ENCODE measurements around the gene RGS7.

The RGS7 gene

GRCh38 chr1:240968864-240969263 is 388.1 kb downstream of the RGS7 start:
- no peak for DNase-seq

GRCh38 chr1:240967070-240967724 is 389.8 kb downstream of the RGS7 start:
- DNase-seq: no peak

DNA sequence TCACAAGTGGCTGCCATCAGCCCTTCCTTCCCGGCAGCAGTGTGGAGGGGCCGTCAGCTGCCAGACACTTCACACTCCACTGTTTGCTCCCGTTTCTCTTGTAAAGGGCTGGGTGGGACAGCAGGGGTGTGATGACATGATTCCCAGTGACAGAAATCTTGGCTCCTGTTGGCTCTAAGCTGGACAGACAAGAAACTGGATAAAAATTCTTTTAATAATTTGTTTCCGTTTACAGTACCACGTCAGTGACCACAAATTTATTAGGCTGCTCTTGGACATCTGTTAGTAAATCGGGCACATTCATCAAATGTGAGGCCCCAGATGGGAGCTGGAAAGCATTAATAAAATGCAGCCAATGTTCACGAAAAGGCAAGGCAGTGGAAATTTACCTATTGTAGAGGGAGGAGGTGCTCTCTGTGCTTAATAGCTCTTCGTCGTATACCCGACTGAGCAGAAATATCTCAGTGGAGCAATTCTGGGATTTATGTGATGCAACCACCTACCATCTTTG is 391.4 kb downstream of the RGS7 start:
- no peak for DNase-seq

DNA sequence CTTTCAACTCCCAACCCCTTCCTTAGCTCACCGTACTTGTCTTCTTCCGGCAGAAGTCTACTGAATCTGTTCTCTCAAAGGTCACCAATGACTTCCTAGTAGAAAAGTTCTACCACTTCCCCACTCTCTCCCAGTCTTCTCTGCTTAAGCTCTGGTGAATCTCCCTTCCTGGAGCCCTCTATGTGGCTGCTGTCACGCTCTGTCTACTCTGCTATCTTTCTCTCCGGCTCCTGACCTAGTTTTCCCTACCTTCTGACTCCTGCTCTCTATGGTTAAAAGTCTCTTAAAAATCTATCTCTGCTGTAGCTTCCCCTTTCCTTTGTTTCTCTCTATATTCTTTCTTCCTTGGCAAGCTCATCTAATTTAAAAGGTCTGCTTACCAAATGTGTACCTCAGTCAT is 394.9 kb downstream of the RGS7 start:
- no peak for DNase-seq

DNA sequence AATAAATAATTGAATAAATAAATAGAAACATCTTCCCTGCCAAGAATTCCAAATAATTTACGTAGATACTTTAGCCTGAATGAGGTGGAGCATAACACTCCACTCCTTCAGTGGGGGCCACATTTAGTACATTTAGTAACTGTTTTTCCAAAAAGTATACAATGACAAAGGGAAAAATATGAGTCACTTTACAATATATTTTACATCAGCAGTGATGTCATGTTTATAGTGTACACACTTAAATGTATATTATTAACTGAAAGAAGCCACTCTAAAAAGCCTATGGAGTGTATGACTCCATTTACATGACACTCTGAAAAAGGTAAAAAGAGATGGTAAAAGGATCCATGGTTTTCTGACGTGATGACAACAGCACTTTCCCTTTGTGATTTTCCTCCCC is 400.6 kb downstream of the RGS7 start:
- no peak for DNase-seq

GRCh38 chr1:240956020-240956419 is 401.0 kb downstream of the RGS7 start:
- no peak for DNase-seq

- no peak for DNase-seq
These were observed 409.4 kb downstream of the RGS7 start for GRCh38 chr1:240947438-240948224.

GRCh38 chr1:240946926-240947325 is 410.1 kb downstream of the RGS7 start:
- no peak for DNase-seq

DNA sequence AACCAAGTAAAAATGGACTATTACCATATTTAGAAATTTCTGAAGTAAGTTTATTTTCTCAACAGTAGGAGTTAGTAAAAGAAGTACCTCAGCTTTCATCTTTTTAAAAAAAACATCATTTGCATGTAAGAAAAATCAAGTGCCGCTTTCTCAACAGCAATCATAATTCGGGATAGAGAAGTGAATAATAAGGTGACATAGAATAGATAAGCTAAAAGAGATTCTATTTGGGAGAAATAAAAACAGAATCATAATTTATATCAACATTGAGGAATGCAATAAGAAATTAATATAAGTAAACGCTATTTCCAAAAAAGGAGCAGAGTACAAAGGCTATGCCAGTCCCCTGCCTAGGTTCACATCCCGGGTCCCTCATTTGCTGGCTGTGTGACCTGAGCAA is 414.1 kb downstream of the RGS7 start:
- DNase-seq: no peak

DNA sequence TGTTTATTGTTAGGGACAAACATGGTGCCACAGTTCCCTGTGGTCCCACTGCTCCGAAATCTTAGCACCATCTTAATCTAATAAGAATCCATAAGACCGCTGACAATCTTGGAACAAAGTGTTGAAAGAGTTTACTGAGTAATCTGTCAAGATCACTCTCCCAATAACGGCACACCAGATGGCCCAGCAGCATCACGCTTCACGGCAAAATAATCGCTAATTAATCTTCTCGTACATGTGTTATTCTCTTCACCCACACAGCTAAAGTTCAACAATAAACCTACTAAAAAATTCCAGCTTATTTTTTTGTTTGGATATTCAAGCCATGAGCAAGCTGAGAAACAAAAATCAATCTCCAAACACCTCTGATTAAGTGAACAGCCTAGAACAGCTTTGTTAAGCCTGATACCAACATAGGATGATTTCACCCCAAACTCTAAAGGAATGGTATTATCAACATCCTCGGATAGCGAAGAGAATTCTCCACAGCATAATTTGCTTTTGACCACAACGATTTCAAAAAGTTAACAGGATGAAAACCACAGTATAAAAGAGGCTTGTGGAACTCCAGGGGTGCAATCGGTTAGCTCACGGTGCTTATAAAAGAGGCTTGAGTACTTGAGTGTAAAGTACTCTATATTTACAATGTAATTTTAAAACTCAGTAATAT is 415.2 kb downstream of the RGS7 start:
- no peak for DNase-seq

DNA sequence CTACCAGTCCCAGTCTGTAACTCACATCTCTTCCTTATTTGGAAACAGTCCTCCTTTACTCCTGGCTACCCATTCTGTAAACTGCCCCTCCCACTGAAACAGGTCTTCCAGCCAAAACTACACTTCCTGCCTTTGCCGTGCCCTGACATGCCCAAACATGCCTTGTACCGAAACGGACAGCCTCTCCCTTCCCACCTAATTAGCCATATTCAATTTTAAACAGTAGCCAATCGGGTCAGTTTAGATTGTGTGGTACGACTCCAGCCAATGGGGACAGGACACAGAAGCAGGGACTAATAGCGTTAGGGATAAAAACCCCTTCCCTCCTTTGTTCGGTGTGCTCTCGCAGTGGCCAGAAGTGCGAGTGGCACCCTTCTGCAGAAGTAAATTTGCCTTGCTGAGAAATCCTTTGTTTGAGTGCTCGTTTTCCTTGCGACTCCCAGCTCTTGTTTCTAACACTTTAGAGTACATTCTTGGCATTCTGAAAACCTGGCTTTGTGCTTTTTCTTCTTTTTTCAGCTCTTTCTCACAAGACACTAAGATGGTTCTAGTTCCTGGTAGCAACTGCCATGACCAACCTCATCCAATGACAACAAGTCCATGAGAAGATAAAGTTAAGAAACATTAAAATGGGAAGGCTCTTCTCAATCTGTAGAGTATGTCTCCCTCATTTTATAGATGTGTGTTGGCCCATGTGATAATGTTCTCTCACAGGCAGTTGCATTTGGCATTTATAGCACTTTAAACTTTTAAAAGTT is 419.9 kb downstream of the RGS7 start:
- DNase-seq: no peak

- no peak for DNase-seq
These were observed 421.1 kb downstream of the RGS7 start for GRCh38 chr1:240935920-240936319.

DNA sequence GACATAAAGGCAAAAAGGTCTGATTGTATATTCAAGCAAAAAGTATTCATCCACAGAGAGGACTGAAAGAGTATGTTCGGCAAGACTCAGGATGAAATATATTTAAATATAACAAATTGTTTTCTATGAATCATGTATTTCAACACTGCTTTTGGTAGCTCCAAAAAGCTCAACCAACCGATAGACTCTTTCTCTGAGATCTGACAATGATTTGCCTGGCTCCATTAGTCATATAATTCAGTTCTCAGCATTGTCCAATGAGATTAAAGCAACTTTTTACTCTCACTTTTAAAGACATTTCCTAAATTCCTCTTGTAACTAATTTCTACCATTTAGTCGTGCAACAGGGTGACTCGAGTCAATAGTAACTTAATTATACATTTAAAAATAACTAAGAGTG is 426.0 kb downstream of the RGS7 start:
- no peak for DNase-seq

GRCh38 chr1:240928265-240928664 is 428.7 kb downstream of the RGS7 start:
- DNase-seq: no peak

- no peak for DNase-seq
These were observed 429.2 kb downstream of the RGS7 start for GRCh38 chr1:240927821-240928220.

GRCh38 chr1:240925273-240925672 is 431.7 kb downstream of the RGS7 start:
- DNase-seq: no peak

- DNase-seq: no peak
These were observed 439.0 kb downstream of the RGS7 start for GRCh38 chr1:240917976-240918375.

DNA sequence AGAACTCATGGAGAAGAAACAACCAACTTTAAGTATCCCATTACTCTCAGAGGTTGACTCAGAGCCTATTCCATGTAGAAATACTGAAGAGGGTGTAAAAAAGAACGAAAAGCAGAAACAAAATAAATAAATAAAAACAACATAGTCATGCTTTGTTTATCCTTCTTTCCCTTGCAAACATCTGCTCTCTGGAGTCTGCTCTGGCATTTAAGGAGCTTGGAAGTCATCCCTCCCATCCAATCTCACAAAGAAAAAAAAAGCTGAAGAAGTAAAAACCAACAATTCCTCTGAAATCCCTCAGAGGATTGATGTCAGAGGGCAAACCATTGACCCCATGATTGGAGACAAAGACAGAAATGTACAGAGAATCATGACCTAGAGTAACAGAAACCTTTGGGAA is 442.5 kb downstream of the RGS7 start:
- DNase-seq: no peak

GRCh38 chr1:240912821-240913220 is 444.2 kb downstream of the RGS7 start:
- no peak for DNase-seq

DNA sequence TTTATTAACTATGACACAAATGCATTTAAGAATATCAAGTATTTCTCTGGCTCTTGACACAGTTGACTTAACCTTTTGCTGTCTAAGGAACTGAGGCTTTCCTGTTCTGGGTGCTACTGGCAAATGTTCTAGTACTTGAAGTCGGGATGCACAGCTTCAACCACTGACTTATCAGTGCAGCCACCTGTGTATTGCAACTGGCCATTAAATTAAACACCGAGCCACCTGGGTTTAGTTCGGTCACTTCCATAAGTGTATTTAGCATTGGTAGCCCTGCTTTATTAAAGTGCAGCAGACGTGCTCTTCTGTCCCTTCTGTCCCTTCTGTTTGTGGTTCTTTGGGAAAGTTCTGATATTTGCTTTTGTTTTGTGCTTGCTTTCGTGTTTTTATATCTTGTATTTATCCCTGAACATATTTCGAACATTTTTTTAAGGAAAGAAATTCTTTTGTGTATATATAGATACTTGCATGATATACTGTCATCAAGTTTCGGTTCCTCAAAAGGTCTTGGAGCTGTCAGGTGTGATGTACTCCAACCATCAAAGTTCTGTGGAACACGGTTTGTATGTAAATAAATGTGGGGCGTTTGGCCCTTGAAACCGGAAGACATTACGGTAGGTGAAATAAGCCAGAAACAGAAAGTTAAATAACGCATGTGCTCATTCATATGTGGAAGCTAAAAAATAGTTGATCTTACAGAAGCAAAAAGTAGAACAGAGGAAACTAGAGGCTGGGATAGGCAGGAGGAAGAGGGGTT is 447.1 kb downstream of the RGS7 start:
- DNase-seq: no peak

DNA sequence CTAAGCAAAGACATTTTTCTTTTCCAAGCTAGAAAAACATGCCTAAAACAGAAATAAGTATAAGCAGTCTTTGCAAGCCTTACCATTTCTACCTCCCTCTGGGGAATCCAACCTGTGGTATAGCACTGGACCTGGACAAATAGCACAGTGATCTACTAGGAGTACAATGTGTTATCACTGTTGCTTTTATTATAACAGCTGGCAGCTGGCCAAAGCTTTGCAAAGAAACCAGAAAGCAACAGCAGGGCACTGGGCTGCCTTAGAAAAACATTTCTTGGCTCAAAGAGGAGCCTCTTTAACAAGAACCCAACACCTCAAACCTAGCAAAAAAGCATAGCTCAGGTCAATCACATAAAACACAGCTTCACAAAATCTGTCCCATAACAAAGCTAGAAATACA is 450.5 kb downstream of the RGS7 start:
- DNase-seq: no peak

DNA sequence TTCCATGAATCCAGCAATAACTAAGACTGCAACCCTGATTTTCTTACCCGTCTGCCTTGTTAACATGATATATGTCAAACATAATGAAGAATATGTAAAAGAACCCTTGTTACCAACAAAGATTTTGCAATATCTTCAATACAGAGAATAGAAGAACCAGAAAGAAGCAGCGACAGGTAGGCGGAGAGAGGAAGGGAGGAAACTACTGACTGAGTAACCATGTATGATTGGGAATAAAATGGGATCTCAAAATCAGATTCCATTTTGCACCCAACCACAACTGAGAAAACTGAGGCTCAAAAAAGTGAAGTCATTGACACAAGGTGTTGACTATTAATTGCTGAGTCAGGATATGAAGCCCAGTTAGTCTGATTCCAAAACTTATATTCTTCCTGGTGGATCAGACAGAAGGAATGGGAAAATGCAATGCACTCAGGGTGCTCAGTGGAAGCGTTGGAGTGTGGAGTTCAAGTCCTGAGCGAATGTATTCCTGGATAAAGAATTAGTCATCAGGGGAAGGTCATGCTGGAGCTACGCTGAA is 451.7 kb downstream of the RGS7 start:
- DNase-seq: no peak

Measured in CD4-positive, alpha-beta T cell treated with Interleukin-4 for 1 hour (primary cell).